Liver (tissue), 9 donors: ENCODE measurements around the gene RCE1. TPM values are rescaled to one million over a fixed set of nuclear protein-coding genes. Genes with fewer than 3 reads are reported as not detected.

Source experiments
- DNase-seq: peaks from one replicate; pipeline ENCODE4 v3.0.0-alpha.2; 2017; ENCODE audit warnings: low spot score
- H3K27ac ChIP-seq, 2 donors: one replicate each; pipeline ENCODE4 v1.7.0; 2013; ENCODE audit warnings: inconsistent platforms in 2 of 2, low read length in 2 of 2, control low read depth in 1 of 2, low read depth in 1 of 2, mild to moderate bottlenecking in 1 of 2
- H3K27me3 ChIP-seq, 4 donors: one replicate each; pipeline versions ENCODE4 v1.6.1 to v1.7.0; 2013; ENCODE audit warnings: low read length in 3 of 4, inconsistent platforms in 1 of 4, mild to moderate bottlenecking in 1 of 4, moderate library complexity in 1 of 4; ENCODE audit not compliant: control insufficient read depth in 4 of 4, insufficient read depth in 4 of 4
- H3K36me3 ChIP-seq, 4 donors: one replicate each; pipeline versions ENCODE4 v1.6.1 to v1.7.0; 2013; ENCODE audit warnings: low read length in 3 of 4, mild to moderate bottlenecking in 3 of 4, low read depth in 1 of 4, moderate library complexity in 1 of 4; ENCODE audit not compliant: control insufficient read depth in 4 of 4, insufficient read depth in 3 of 4
- H3K4me1 ChIP-seq, 4 donors: one replicate each; pipeline versions ENCODE4 v1.6.1 to v1.7.0; 2013; ENCODE audit warnings: low read length in 3 of 4, mild to moderate bottlenecking in 3 of 4, moderate library complexity in 1 of 4; ENCODE audit not compliant: control insufficient read depth in 4 of 4, insufficient read depth in 4 of 4
- H3K4me3 ChIP-seq, 3 donors: one replicate each; pipeline versions ENCODE4 v1.6.1 to v1.7.0; 2013; ENCODE audit warnings: low read length in 3 of 3, control low read depth in 1 of 3, low read depth in 1 of 3, mild to moderate bottlenecking in 1 of 3
- H3K9ac ChIP-seq, 2 donors: one replicate each; pipeline ENCODE4 v1.7.0; 2013; ENCODE audit warnings: low read length in 2 of 2, mild to moderate bottlenecking in 2 of 2, moderate library complexity in 2 of 2, control low read depth in 1 of 2, low read depth in 1 of 2
- H3K9me3 ChIP-seq, 4 donors: one replicate each; pipeline versions ENCODE4 v1.6.1 to v1.7.0; 2013; ENCODE audit warnings: low read length in 3 of 4; ENCODE audit not compliant: control insufficient read depth in 4 of 4
- EGR1 ChIP-seq, 2 donors: IDR thresholded peaks; 2 replicates each; pipeline ENCODE4 v1.6.1; 2016 to 2018; ENCODE audit warnings: antibody characterized with exemption in 2 of 2, low read depth in 2 of 2
- FOXA2 ChIP-seq: IDR thresholded peaks from 2 replicates; pipeline ENCODE4 v1.6.1; 2016; ENCODE audit warnings: antibody characterized with exemption
- GABPA ChIP-seq, 2 donors: IDR thresholded peaks in 1 of 2; conservative IDR thresholded peaks in 1 of 2; 2 replicates each; pipeline ENCODE4 v1.6.1; 2016; ENCODE audit warnings: antibody characterized with exemption in 2 of 2, mild to moderate bottlenecking in 1 of 2, moderate library complexity in 1 of 2
- HNF4A ChIP-seq, 2 donors: conservative IDR thresholded peaks; 2 replicates each; pipeline ENCODE4 v1.6.1; 2016; ENCODE audit warnings: antibody characterized with exemption in 2 of 2, mild to moderate bottlenecking in 2 of 2
- HNF4G ChIP-seq: IDR thresholded peaks from 2 replicates; pipeline ENCODE4 v1.6.1; 2016; ENCODE audit warnings: antibody characterized with exemption
- JUND ChIP-seq, 2 donors: IDR thresholded peaks; 2 replicates each; pipeline ENCODE4 v1.6.1; 2016; ENCODE audit warnings: antibody characterized with exemption in 2 of 2
- NR2F2 ChIP-seq: IDR thresholded peaks from 2 replicates; pipeline ENCODE4 v1.6.1; 2016; ENCODE audit warnings: antibody characterized with exemption
- RAD21 ChIP-seq, 2 donors: IDR thresholded peaks; 2 replicates each; pipeline ENCODE4 v1.6.1; 2016; ENCODE audit warnings: antibody characterized with exemption in 2 of 2, mild to moderate bottlenecking in 2 of 2
- RXRA ChIP-seq, 2 donors: IDR thresholded peaks; 2 replicates each; pipeline ENCODE4 v1.6.1; 2017 to 2018; ENCODE audit warnings: antibody characterized with exemption in 2 of 2, mild to moderate bottlenecking in 1 of 2
- SP1 ChIP-seq: IDR thresholded peaks from 2 replicates; pipeline ENCODE4 v1.6.1; 2018; ENCODE audit warnings: antibody characterized with exemption, mild to moderate bottlenecking
- TAF1 ChIP-seq: conservative IDR thresholded peaks from 2 replicates; pipeline ENCODE4 v1.6.1; 2016; ENCODE audit warnings: antibody characterized with exemption, mild to moderate bottlenecking
- YY1 ChIP-seq: IDR thresholded peaks from 2 replicates; pipeline ENCODE4 v1.6.1; 2016; ENCODE audit warnings: antibody characterized with exemption, mild to moderate bottlenecking
- WGBS: extraction: QIAGEN DNeasy Blood & Tissue Kit; methylation state at CpG from one replicate; pipeline ENCODE4 v1.1.7; 2013; 5-methylcytosine and 5-hydroxymethylcytosine counted together
- polyA plus RNA-seq, 2 donors: library from polyadenylated mRNA; stranded (reverse) in 1 of 2; unstranded in 1 of 2; fragments of 200-250 nt in 1 of 2; fragments of >200 nt in 1 of 2; fragmentation: Nextera tagmentation in 1 of 2; extraction: Ambion mirVana in 1 of 2; gene quantifications; one replicate each; pipeline versions ENCODE4 v1.2.1 to v1.2.3, GENCODE V29; 2013 to 2015
- total RNA-seq, 2 donors: library from RNA; depleted of rRNA; stranded (reverse); fragments of >200 nt; gene quantifications; one replicate each; pipeline ENCODE4 v1.2.3, GENCODE V29; 2014
- TF ChIP-seq, protein P1 (sequence below): IDR thresholded peaks from 2 replicates; pipeline ENCODE4 v1.6.1; 2016; ENCODE audit warnings: antibody characterized with exemption
- TF ChIP-seq, protein P2 (sequence below): fragments of 150-350 bp; IDR thresholded peaks from 2 replicates; pipeline ENCODE4 v1.5.1; 2017; ENCODE audit warnings: improper control_type of control experiment, low read depth, low read length; ENCODE audit not compliant: missing input control
- TF ChIP-seq, protein P3 (sequence below): IDR thresholded peaks from 2 replicates; pipeline ENCODE4 v1.6.1; 2016; ENCODE audit warnings: antibody characterized with exemption, mild to moderate bottlenecking
- TF ChIP-seq, protein P4 (sequence below): IDR thresholded peaks from 2 replicates; pipeline ENCODE4 v1.6.1; 2016; ENCODE audit warnings: antibody characterized with exemption
- TF ChIP-seq, protein P5 (sequence below): IDR thresholded peaks from 2 replicates; pipeline ENCODE4 v1.6.1; 2016; ENCODE audit warnings: antibody characterized with exemption
- donor health status: healthy.
- donor health status: healthy.
- donor health status: healthy.
- donor health status: healthy.
- donor health status: healthy.

RCE1 gene
- total and polyA plus RNA-seq, 4 donors = 2.9 to 7.7 (median 3.2) TPM

DNA sequence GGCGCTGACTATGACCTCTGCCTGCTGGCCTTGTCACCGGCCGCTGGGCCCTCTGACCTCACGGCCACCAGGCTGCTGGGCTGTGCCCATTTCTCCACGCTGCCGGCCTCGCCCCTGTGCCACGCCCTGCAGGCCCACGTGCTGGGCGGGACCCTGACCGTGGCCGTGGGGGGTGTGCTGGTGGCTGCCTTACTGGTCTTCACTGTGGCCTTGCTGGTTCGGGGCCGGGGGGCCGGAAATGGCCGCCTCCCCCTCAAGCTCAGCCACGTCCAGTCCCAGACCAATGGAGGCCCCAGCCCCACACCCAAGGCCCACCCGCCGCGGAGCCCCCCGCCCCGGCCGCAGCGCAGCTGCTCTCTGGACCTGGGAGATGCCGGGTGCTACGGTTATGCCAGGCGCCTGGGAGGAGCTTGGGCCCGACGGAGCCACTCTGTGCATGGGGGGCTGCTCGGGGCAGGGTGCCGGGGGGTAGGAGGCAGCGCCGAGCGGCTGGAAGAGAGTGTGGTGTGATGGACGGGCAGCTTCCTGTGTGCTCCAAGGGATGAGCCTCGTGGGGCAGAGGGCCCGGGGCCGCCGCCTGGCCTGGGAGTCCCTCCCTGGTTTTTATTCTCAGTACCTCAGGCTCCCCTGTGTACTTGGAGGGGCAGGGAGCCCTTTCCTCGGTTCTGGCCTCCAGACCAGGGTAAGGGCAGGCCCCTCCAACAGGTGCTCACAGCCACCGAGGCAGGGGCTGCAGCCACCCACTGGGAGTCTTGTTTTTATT lies 16.6 kb downstream of the RCE1 start:
- no peak overlapping the region for H3K4me3 ChIP-seq
- DNase-seq = no peak
- H3K27ac ChIP-seq = no peak overlapping the region
- WGBS = 82% methylated on average over 41 of the region's 41 CpGs
- no peaks in the 10 kb centered on the region for H3K9me3 ChIP-seq
- H3K27me3 ChIP-seq = no peaks in the 10 kb centered on the region
- H3K4me1 ChIP-seq = peaks cover 0 to 8% (median 2%) of the 10 kb centered on the region in 4 donors
- peaks cover 7 to 36% (median 21%) of the 10 kb centered on the region in 4 donors for H3K36me3 ChIP-seq
- H3K9ac ChIP-seq = no peak overlapping the region
- TF ChIP-seq TAF1 = no peak
- TF ChIP-seq GABPA (IDR thresholded peaks at IDR 0.05 in 1 of 2, conservative IDR thresholded peaks at IDR 0.05 in 1 of 2) = no peak
- TF ChIP-seq, protein P1, sequence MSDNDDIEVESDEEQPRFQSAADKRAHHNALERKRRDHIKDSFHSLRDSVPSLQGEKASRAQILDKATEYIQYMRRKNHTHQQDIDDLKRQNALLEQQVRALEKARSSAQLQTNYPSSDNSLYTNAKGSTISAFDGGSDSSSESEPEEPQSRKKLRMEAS = no peak
- no peak for TF ChIP-seq JUND (IDR thresholded peaks at IDR 0.05)
- TF ChIP-seq EGR1 (IDR thresholded peaks at IDR 0.05; ENCODE audit: low read depth in 2 of 2) = no peak
- TF ChIP-seq, protein P2, sequence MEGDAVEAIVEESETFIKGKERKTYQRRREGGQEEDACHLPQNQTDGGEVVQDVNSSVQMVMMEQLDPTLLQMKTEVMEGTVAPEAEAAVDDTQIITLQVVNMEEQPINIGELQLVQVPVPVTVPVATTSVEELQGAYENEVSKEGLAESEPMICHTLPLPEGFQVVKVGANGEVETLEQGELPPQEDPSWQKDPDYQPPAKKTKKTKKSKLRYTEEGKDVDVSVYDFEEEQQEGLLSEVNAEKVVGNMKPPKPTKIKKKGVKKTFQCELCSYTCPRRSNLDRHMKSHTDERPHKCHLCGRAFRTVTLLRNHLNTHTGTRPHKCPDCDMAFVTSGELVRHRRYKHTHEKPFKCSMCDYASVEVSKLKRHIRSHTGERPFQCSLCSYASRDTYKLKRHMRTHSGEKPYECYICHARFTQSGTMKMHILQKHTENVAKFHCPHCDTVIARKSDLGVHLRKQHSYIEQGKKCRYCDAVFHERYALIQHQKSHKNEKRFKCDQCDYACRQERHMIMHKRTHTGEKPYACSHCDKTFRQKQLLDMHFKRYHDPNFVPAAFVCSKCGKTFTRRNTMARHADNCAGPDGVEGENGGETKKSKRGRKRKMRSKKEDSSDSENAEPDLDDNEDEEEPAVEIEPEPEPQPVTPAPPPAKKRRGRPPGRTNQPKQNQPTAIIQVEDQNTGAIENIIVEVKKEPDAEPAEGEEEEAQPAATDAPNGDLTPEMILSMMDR = no peak
- no peak for TF ChIP-seq SP1
- TF ChIP-seq RAD21 (IDR thresholded peaks at IDR 0.05) = no peak
- TF ChIP-seq, protein P3, sequence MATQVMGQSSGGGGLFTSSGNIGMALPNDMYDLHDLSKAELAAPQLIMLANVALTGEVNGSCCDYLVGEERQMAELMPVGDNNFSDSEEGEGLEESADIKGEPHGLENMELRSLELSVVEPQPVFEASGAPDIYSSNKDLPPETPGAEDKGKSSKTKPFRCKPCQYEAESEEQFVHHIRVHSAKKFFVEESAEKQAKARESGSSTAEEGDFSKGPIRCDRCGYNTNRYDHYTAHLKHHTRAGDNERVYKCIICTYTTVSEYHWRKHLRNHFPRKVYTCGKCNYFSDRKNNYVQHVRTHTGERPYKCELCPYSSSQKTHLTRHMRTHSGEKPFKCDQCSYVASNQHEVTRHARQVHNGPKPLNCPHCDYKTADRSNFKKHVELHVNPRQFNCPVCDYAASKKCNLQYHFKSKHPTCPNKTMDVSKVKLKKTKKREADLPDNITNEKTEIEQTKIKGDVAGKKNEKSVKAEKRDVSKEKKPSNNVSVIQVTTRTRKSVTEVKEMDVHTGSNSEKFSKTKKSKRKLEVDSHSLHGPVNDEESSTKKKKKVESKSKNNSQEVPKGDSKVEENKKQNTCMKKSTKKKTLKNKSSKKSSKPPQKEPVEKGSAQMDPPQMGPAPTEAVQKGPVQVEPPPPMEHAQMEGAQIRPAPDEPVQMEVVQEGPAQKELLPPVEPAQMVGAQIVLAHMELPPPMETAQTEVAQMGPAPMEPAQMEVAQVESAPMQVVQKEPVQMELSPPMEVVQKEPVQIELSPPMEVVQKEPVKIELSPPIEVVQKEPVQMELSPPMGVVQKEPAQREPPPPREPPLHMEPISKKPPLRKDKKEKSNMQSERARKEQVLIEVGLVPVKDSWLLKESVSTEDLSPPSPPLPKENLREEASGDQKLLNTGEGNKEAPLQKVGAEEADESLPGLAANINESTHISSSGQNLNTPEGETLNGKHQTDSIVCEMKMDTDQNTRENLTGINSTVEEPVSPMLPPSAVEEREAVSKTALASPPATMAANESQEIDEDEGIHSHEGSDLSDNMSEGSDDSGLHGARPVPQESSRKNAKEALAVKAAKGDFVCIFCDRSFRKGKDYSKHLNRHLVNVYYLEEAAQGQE = no peak
- TF ChIP-seq HNF4A (conservative IDR thresholded peaks at IDR 0.05) = peak; percentile 16 to 36
- peak in 1 of 2 donors; percentile 10 for TF ChIP-seq RXRA (IDR thresholded peaks at IDR 0.05)
- TF ChIP-seq YY1 = no peak

DNA sequence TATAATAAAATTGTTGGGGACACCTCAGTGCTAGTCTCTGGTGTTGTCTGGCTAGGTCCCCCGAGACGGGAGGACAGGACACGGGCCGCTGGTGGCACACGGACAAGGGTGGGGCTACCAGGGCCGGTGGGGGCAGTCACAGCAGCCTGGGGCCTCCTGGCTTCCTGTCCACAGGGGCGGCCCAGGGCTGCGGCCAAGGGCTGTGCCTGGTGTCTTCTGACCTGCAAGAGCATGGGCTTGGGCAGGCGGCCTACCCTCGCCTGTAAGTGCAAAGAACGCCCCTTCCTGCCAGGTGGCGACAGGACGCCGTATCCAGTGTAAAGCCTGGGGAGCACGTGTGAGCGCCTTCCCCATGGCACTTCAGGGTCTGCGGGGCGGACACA lies 17.2 kb downstream of the RCE1 start:
- WGBS = 92% methylated on average over 18 of the region's 18 CpGs
- H3K27me3 ChIP-seq = no peaks in the 10 kb centered on the region
- H3K4me3 ChIP-seq = no peak overlapping the region
- H3K9ac ChIP-seq = no peak overlapping the region
- peaks cover 7 to 39% (median 21%) of the 10 kb centered on the region in 4 donors for H3K36me3 ChIP-seq
- no peak overlapping the region for H3K27ac ChIP-seq
- H3K9me3 ChIP-seq = no peaks in the 10 kb centered on the region
- no peak for DNase-seq
- peaks cover 0 to 7% (median 2%) of the 10 kb centered on the region in 4 donors for H3K4me1 ChIP-seq
- TF ChIP-seq, protein P4, sequence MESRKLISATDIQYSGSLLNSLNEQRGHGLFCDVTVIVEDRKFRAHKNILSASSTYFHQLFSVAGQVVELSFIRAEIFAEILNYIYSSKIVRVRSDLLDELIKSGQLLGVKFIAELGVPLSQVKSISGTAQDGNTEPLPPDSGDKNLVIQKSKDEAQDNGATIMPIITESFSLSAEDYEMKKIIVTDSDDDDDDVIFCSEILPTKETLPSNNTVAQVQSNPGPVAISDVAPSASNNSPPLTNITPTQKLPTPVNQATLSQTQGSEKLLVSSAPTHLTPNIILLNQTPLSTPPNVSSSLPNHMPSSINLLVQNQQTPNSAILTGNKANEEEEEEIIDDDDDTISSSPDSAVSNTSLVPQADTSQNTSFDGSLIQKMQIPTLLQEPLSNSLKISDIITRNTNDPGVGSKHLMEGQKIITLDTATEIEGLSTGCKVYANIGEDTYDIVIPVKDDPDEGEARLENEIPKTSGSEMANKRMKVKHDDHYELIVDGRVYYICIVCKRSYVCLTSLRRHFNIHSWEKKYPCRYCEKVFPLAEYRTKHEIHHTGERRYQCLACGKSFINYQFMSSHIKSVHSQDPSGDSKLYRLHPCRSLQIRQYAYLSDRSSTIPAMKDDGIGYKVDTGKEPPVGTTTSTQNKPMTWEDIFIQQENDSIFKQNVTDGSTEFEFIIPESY = no peak
- TF ChIP-seq HNF4G = no peak
- TF ChIP-seq, protein P2 = no peak
- no peak for TF ChIP-seq TAF1
- no peak for TF ChIP-seq RXRA (IDR thresholded peaks at IDR 0.05)
- TF ChIP-seq FOXA2 = no peak
- TF ChIP-seq NR2F2 = no peak
- TF ChIP-seq YY1 = no peak
- TF ChIP-seq, protein P1 = no peak
- TF ChIP-seq, protein P5, sequence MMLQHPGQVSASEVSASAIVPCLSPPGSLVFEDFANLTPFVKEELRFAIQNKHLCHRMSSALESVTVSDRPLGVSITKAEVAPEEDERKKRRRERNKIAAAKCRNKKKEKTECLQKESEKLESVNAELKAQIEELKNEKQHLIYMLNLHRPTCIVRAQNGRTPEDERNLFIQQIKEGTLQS = no peak
- no peak for TF ChIP-seq JUND (IDR thresholded peaks at IDR 0.05)
- no peak for TF ChIP-seq HNF4A (conservative IDR thresholded peaks at IDR 0.05)
